H1 (cell line): ENCODE results near the gene TNFRSF1A. TPM values are rescaled to one million over a fixed set of nuclear protein-coding genes. Genes with fewer than 3 reads are reported as not detected.

Experiments used
- CTCF ChIA-PET: fragments of 300-600 bp; sonication (Branson Sonifier 250); formaldehyde crosslinking; loops from one replicate; lab custom pipeline; 2021; ENCODE audit not compliant: partially characterized antibody; lab: Charles Lee
- POLR2A ChIA-PET: fragments of 300-600 bp; sonication (Branson Sonifier 250); formaldehyde crosslinking; loops from one replicate; lab custom pipeline; 2021; ENCODE audit warnings: inconsistent platforms; ENCODE audit not compliant: partially characterized antibody; lab: Charles Lee
- DNase-seq, 2 experiments: peaks; one replicate each; pipeline versions ENCODE4 v3.0.0 to v3.0.0-alpha.2; 2010 to 2022; ENCODE audit warnings: low spot score in 2 of 2, low read depth in 1 of 2, mixed read lengths in 1 of 2
- FAIRE-seq: peaks from 2 replicates; lab custom pipeline; 2011; peaks lifted over from hg19 to GRCh38; lab: Jason Lieb, UNC
- H2AFZ ChIP-seq: 2 replicates; pipeline ENCODE4 v1.8.1; 2012; ENCODE audit warnings: low read length, inconsistent platforms
- H2AK5ac ChIP-seq: 2 replicates; pipeline ENCODE4 v1.6.1; 2013; ENCODE audit warnings: low read depth, low read length
- H2BK120ac ChIP-seq: replicated peaks from 2 replicates; pipeline ENCODE3; 2013; ENCODE audit warnings: low read depth, low read length, inconsistent platforms
- H2BK12ac ChIP-seq: 2 replicates; pipeline ENCODE4 v1.6.1; 2013; ENCODE audit warnings: low read depth, low read length
- H2BK15ac ChIP-seq: 2 replicates; pipeline ENCODE4 v1.6.1; 2013; ENCODE audit warnings: low read length
- H2BK20ac ChIP-seq: 2 replicates; pipeline ENCODE4 v1.6.1; 2013; ENCODE audit warnings: low read length
- H2BK5ac ChIP-seq: 2 replicates; pipeline ENCODE4 v1.6.1; 2013; ENCODE audit warnings: low read depth, low read length
- H3K14ac ChIP-seq: 2 replicates; pipeline ENCODE4 v1.6.1; 2013; ENCODE audit warnings: inconsistent platforms; ENCODE audit not compliant: insufficient read length
- H3K18ac ChIP-seq: 2 replicates; pipeline ENCODE4 v1.6.1; 2013; ENCODE audit warnings: low read length; ENCODE audit errors: extremely low read depth
- H3K23ac ChIP-seq: 2 replicates; pipeline ENCODE4 v1.6.1; 2013; ENCODE audit warnings: inconsistent platforms; ENCODE audit not compliant: insufficient read length
- H3K23me2 ChIP-seq: 2 replicates; pipeline ENCODE4 v1.6.1; 2013; ENCODE audit warnings: low read depth, low read length
- H3K27ac ChIP-seq: 2 replicates; pipeline ENCODE4 v1.6.1; 2011; ENCODE audit warnings: low read depth, low read length, inconsistent platforms
- H3K27me3 ChIP-seq, 4 experiments: replicated peaks in 1 of 4; 1 replicate in 1 of 4; 2 replicates in 3 of 4; pipeline versions ENCODE4 v1.6.1 to v1.8.1; 2011 to 2013; ENCODE audit warnings: low read length in 3 of 4, mild to moderate bottlenecking in 3 of 4, inconsistent platforms in 2 of 4, mixed read lengths in 2 of 4, moderate library complexity in 1 of 4; ENCODE audit not compliant: control insufficient read depth in 3 of 4, insufficient read depth in 3 of 4; ENCODE audit errors: extremely low read depth in 1 of 4
- H3K36me3 ChIP-seq, 4 experiments: 2 replicates each; pipeline versions ENCODE4 v1.6.1 to v1.8.1; 2011 to 2013; ENCODE audit warnings: mild to moderate bottlenecking in 4 of 4, low read length in 3 of 4, moderate library complexity in 2 of 4, control low read depth in 1 of 4, inconsistent platforms in 1 of 4; ENCODE audit not compliant: insufficient read depth in 4 of 4, control insufficient read depth in 2 of 4
- H3K4ac ChIP-seq: replicated peaks from 2 replicates; pipeline ENCODE3; 2013; ENCODE audit warnings: low read length, low read depth, mixed read lengths, inconsistent platforms; ENCODE audit not compliant: insufficient read length
- H3K4me1 ChIP-seq, 4 experiments: replicated peaks in 1 of 4; 1 replicate in 1 of 4; 2 replicates in 3 of 4; pipeline versions ENCODE4 v1.6.1 to v1.8.1; 2011 to 2013; ENCODE audit warnings: low read length in 3 of 4, inconsistent platforms in 2 of 4, mixed read lengths in 1 of 4; ENCODE audit not compliant: insufficient read depth in 4 of 4, control insufficient read depth in 3 of 4
- H3K4me2 ChIP-seq, 2 experiments: 2 replicates each; pipeline versions ENCODE4 v1.6.1 to v1.8.1; 2011 to 2013; ENCODE audit warnings: low read depth in 2 of 2, low read length in 2 of 2, control low read depth in 1 of 2, inconsistent platforms in 1 of 2, mild to moderate bottlenecking in 1 of 2; ENCODE audit not compliant: insufficient read depth in 1 of 2
- H3K4me3 ChIP-seq, 4 experiments: fragments of 200-600, 300-600 bp in 1 of 4; sonication (generic), shearing (Covaris generic), sonication (Bioruptor Twin) in 1 of 4; 2 replicates each; pipeline versions ENCODE4 v1.5.1 to v1.8.1; 2011 to 2016; ENCODE audit warnings: low read length in 4 of 4, low read depth in 3 of 4, control low read depth in 2 of 4, inconsistent platforms in 2 of 4, mild to moderate bottlenecking in 2 of 4, mixed read lengths in 1 of 4, moderate library complexity in 1 of 4; ENCODE audit not compliant: insufficient read depth in 2 of 4; ENCODE audit errors: extremely low read depth in 1 of 4
- H3K56ac ChIP-seq: replicated peaks from 2 replicates; pipeline ENCODE3; 2013; ENCODE audit warnings: low read depth, mild to moderate bottlenecking, mixed read lengths, low read length, inconsistent platforms; ENCODE audit not compliant: insufficient read length
- H3K79me1 ChIP-seq: 2 replicates; pipeline ENCODE4 v1.6.1; 2013; ENCODE audit warnings: low read depth, low read length, control low read depth
- H3K79me2 ChIP-seq, 2 experiments: 2 replicates each; pipeline versions ENCODE4 v1.6.1 to v1.8.1; 2012 to 2013; ENCODE audit warnings: low read length in 2 of 2, mild to moderate bottlenecking in 2 of 2, inconsistent platforms in 1 of 2; ENCODE audit not compliant: insufficient read depth in 2 of 2, control insufficient read depth in 1 of 2
- H3K9ac ChIP-seq, 4 experiments: replicated peaks in 1 of 4; 1 replicate in 1 of 4; 2 replicates in 3 of 4; pipeline versions ENCODE4 v1.6.1 to v1.8.1; 2011 to 2013; ENCODE audit warnings: low read depth in 3 of 4, low read length in 3 of 4, control low read depth in 2 of 4, mild to moderate bottlenecking in 2 of 4, moderate library complexity in 2 of 4, inconsistent platforms in 1 of 4; ENCODE audit errors: extremely low read depth in 1 of 4
- H3K9me3 ChIP-seq, 2 experiments: 2 replicates each; pipeline versions ENCODE4 v1.6.1 to v1.8.1; 2012 to 2013; ENCODE audit warnings: mild to moderate bottlenecking in 2 of 2, moderate library complexity in 2 of 2, control low read depth in 1 of 2, inconsistent platforms in 1 of 2, low read depth in 1 of 2, low read length in 1 of 2, mixed read lengths in 1 of 2; ENCODE audit not compliant: insufficient read depth in 2 of 2
- H4K20me1 ChIP-seq, 2 experiments: replicated peaks in 1 of 2; 2 replicates each; pipeline versions ENCODE3 to v1.8.1; 2011 to 2013; ENCODE audit warnings: inconsistent platforms in 2 of 2, low read length in 2 of 2, mild to moderate bottlenecking in 1 of 2; ENCODE audit not compliant: insufficient read depth in 2 of 2, control insufficient read depth in 1 of 2
- H4K5ac ChIP-seq: 2 replicates; pipeline ENCODE4 v1.6.1; 2013; ENCODE audit warnings: low read length, low read depth, mixed read lengths, inconsistent platforms; ENCODE audit not compliant: insufficient read length
- H4K8ac ChIP-seq: 2 replicates; pipeline ENCODE4 v1.8.0; 2013; ENCODE audit warnings: mild to moderate bottlenecking, moderate library complexity, low read length, inconsistent platforms; ENCODE audit not compliant: insufficient read depth; ENCODE audit errors: extremely low read depth
- H4K91ac ChIP-seq: replicated peaks from 2 replicates; pipeline ENCODE3; 2013; ENCODE audit warnings: low read length, mixed read lengths, inconsistent platforms; ENCODE audit not compliant: insufficient read length
- CEBPB ChIP-seq: IDR thresholded peaks from 2 replicates; pipeline ENCODE4 v1.6.1; 2012; ENCODE audit warnings: low read depth, low read length
- CTBP2 ChIP-seq: IDR thresholded peaks from 2 replicates; pipeline ENCODE4 v1.7.0; 2011; ENCODE audit warnings: borderline replicate concordance, mild to moderate bottlenecking, moderate library complexity, mixed read lengths, low read length; ENCODE audit not compliant: insufficient read depth, insufficient read length
- EP300 ChIP-seq, 2 experiments: IDR thresholded peaks; 1 replicate in 1 of 2; 2 replicates in 1 of 2; pipeline ENCODE4 v1.6.1; 2011 to 2012; ENCODE audit warnings: low read depth in 2 of 2, low read length in 2 of 2, mild to moderate bottlenecking in 2 of 2, borderline replicate concordance in 1 of 2, inconsistent platforms in 1 of 2, moderate library complexity in 1 of 2
- EZH2 ChIP-seq: fragments of 200-600 bp; sonication (generic); IDR thresholded peaks from 2 replicates; pipeline ENCODE4 v1.7.1; 2012; ENCODE audit warnings: low read depth, mild to moderate bottlenecking, moderate library complexity, low read length, inconsistent platforms; ENCODE audit not compliant: severe bottlenecking
- RBBP5 ChIP-seq: IDR thresholded peaks from 2 replicates; pipeline ENCODE4 v1.7.1; 2012; ENCODE audit warnings: low read depth, mild to moderate bottlenecking, inconsistent platforms, low read length, moderate library complexity, borderline replicate concordance
- SP1 ChIP-seq: IDR thresholded peaks from 2 replicates; pipeline ENCODE4 v1.6.1; 2011; ENCODE audit warnings: low read depth, low read length
- WGBS, 2 experiments: shearing (Covaris generic) in 1 of 2; methylation state at CpG; one replicate each; pipeline versions ENCODE4 v1.1.6 to v1.1.7; 2013 to 2015; ENCODE audit warnings: low lambda C conversion rate in 2 of 2, mixed read lengths in 2 of 2, inconsistent platforms in 1 of 2, low coverage in 1 of 2, missing lambda C conversion rate in 1 of 2; ENCODE audit not compliant: insufficient replicate concordance in 2 of 2, insufficient coverage in 1 of 2, insufficient read length in 1 of 2; ENCODE audit errors: extremely low coverage in 1 of 2, missing lambda C conversion rate in 1 of 2; 5-methylcytosine and 5-hydroxymethylcytosine counted together
- polyA plus RNA-seq, 7 experiments: library from polyadenylated mRNA; depleted of rRNA in 3 of 7; stranded (reverse) in 5 of 7; unstranded in 2 of 7; fragments of >200 nt in 5 of 7; fragments of 200-250 nt in 2 of 7; gene quantifications; 1 replicate in 5 of 7; 2 replicates in 1 of 7; 4 replicates in 1 of 7; pipeline versions ENCODE4 v1.2.1 to v1.2.3, GENCODE V29; 2011 to 2013; ENCODE audit warnings: missing spikeins in 2 of 7, mixed read lengths in 2 of 7
- total RNA-seq: library from RNA; stranded (reverse); fragmentation: NEBNext Ultra II Directional; extraction: Animal tissue kit (Norgen Biotek cat#: 25700); gene quantifications from 2 replicates; pipeline ENCODE4 v1.2.1, GENCODE V29; 2021

TNFRSF1A gene
- total and polyA plus RNA-seq, 2 of the 8 experiments (the other 6 are each of a cell fraction or from before 2014, with no cell fraction given) = 28.7 to 42.1 TPM

DNA sequence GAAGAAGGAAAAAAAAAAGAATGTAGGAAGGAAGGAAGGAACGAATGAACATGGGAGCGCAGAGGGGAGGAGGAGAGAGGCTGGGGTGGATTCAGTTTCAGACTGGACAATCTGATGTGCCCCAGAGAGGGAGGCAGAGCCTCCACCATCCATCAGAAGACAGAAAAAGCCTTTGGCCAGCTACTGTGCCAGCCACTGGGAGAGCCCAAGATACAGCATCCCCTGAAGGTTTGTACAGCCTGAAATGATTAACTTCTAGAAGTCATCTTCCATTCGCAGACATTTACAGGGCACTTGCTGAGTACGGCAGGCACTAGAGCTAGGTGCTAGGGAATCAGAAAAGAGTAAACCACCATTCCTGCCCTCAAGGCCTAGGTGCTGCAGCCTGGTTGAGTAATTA is 22.4 kb downstream of the TNFRSF1A start:
- no peak overlapping the region for H2AFZ ChIP-seq
- no peak overlapping the region for H4K8ac ChIP-seq
- DNase-seq = no peak
- no peak overlapping the region for H3K18ac ChIP-seq
- H3K4me3 ChIP-seq = no peak overlapping the region
- H2BK15ac ChIP-seq = no peak overlapping the region
- H2BK5ac ChIP-seq = no peak overlapping the region
- H3K27me3 ChIP-seq = no peaks in the 10 kb centered on the region
- TF ChIP-seq RBBP5 (no peak), CTBP2 (no peak), CEBPB (no peak), EP300 (IDR thresholded peaks at IDR 0.05; ENCODE audit: borderline replicate concordance in 1 of 2, low read depth in 2 of 2, low read length in 2 of 2) (no peak), SP1 (no peak), EZH2 (no peak)
- no peak overlapping the region for H2BK20ac ChIP-seq
- H3K36me3 ChIP-seq = peaks cover 7 to 37% (median 16%) of the 10 kb centered on the region in 4 experiments; a peak in 7 of 8 replicates
- FAIRE-seq = no peak
- no peaks in the 10 kb centered on the region for H3K79me2 ChIP-seq
- ChIA-PET POLR2A (interaction anchor here (0.5 to 16.0 kb wide), 11 partner anchors 10 to 256 kb away, joined by 3 to 214 read pairs (median 7); partner anchors contain the start of gene SCNN1A), CTCF (interaction anchor here (1.1 to 1.7 kb wide), 4 partner anchors 26 to 146 kb away, joined by 3 to 6 read pairs (median 4); no protein-coding TSS in a partner anchor)
- no peak overlapping the region for H4K91ac ChIP-seq
- no peak overlapping the region for H2AK5ac ChIP-seq
- peaks cover 4% of the 10 kb centered on the region; the same call in 1 of the 2 replicates for H3K23me2 ChIP-seq
- no peak overlapping the region for H3K9ac ChIP-seq
- no peak overlapping the region for H3K56ac ChIP-seq
- H3K4me2 ChIP-seq = no peak overlapping the region
- no peak overlapping the region for H3K27ac ChIP-seq
- no peak overlapping the region for H3K4ac ChIP-seq
- no peak overlapping the region for H3K23ac ChIP-seq
- no peak overlapping the region for H3K14ac ChIP-seq
- no peak overlapping the region for H2BK12ac ChIP-seq
- H3K9me3 ChIP-seq = no peaks in the 10 kb centered on the region
- no peak overlapping the region for H2BK120ac ChIP-seq
- WGBS, 2 experiments = 94% methylated on average over 4 of the region's 4 CpGs; no CpG with 5 or more reads in 1 of the 2 experiments
- H4K5ac ChIP-seq = no peak overlapping the region
- H4K20me1 ChIP-seq = no peaks in the 10 kb centered on the region
- H3K79me1 ChIP-seq = peaks cover 3% of the 10 kb centered on the region
- H3K4me1 ChIP-seq = peaks cover 8 to 24% (median 17%) of the 10 kb centered on the region in 4 experiments
